Ovary (tissue), 9 donors: ENCODE data around the gene CEP170B. TPM values are rescaled to one million over a fixed set of nuclear protein-coding genes. Genes with fewer than 3 reads are reported as not detected.
"Not testable (repeated sequence)": the region's sequence is repeated elsewhere in the genome, so short reads cannot be mapped to it uniquely, and the experiment has no call there.

Source experiments
- DNase-seq, 5 donors: peaks; one replicate each; pipeline ENCODE4 v3.0.0-alpha.2; 2019 to 2020
- H3K27ac ChIP-seq, 2 donors: fragments of 200-600 bp; one replicate each; pipeline versions ENCODE4 v1.5.1 to v1.8.0; 2019 to 2022
- H3K27me3 ChIP-seq: fragments of 200-600 bp; one replicate; pipeline ENCODE4 v1.8.0; 2022
- H3K36me3 ChIP-seq: fragments of 200-600 bp; sonication (generic); one replicate; pipeline ENCODE4 v1.5.1; 2019
- H3K4me1 ChIP-seq: one replicate; pipeline ENCODE4 v1.8.1; 2013; ENCODE audit warnings: mild to moderate bottlenecking, moderate library complexity; ENCODE audit not compliant: insufficient read depth
- H3K4me3 ChIP-seq: fragments of 200-600 bp; sonication (generic); one replicate; pipeline ENCODE4 v1.5.1; 2017
- H3K9me3 ChIP-seq, 2 donors: fragments of 200-600 bp in 1 of 2; sonication (generic) in 1 of 2; one replicate each; pipeline versions ENCODE4 v1.5.1 to v1.8.1; 2013 to 2019; ENCODE audit warnings: mild to moderate bottlenecking in 1 of 2, moderate library complexity in 1 of 2
- EP300 ChIP-seq: sonication (generic); formaldehyde crosslinking; IDR thresholded peaks from one replicate; pipeline ENCODE4 v1.6.1; 2017; ENCODE audit warnings: antibody characterized with exemption
- POLR2A ChIP-seq: fragments of 450-650 bp; IDR thresholded peaks from one replicate; pipeline ENCODE4 v1.6.1; 2017; ENCODE audit warnings: antibody characterized with exemption, mild to moderate bottlenecking, moderate library complexity
- WGBS, 3 donors: extraction: QIAGEN DNeasy Blood & Tissue Kit in 1 of 3; methylation state at CpG; one replicate each; pipeline versions ENCODE4 v1.1.5 to v1.1.7; 2013 to 2017; 5-methylcytosine and 5-hydroxymethylcytosine counted together
- intact Hi-C, 4 donors: fragments of 100-400 bp; cut with DNase I; formaldehyde crosslinking; loops; one replicate each; pipeline versions ENCODE4 v1.11.0 to v1.15.1; 2022 to 2023
- polyA plus RNA-seq, 2 donors: library from polyadenylated mRNA; stranded (reverse); fragments of 200-250 nt in 1 of 2; fragments of 350-450 nt in 1 of 2; fragmentation: Illumina TruSeq in 1 of 2; extraction: RNeasy Lipid Tissue Mini Kit (QIAGEN cat#74804) in 1 of 2; gene quantifications; one replicate each; pipeline ENCODE4 v1.2.3, GENCODE V29; 2013 to 2014
- total RNA-seq, 7 donors: library from RNA; depleted of rRNA in 2 of 7; stranded (reverse); fragments of >200 nt in 2 of 7; fragmentation: NEBNext Ultra II Directional in 3 of 7; extraction: Animal tissue kit (Norgen Biotek cat#: 25700) in 3 of 7; gene quantifications; one replicate each; pipeline versions ENCODE4 v1.1.0 to v1.2.4, GENCODE V29; 2016 to 2023
- TF ChIP-seq, protein P1 (sequence below), 3 donors: fragments of 450-650 bp in 2 of 3; fragments of 200-600 bp in 1 of 3; IDR thresholded peaks; one replicate each; pipeline versions ENCODE4 v1.5.1 to v1.8.0; 2016 to 2022; ENCODE audit warnings: antibody characterized with exemption in 3 of 3, mild to moderate bottlenecking in 1 of 3
- donor health status: DM: no; HTN: no; CAD: no; lungs with moderate emphysema.
- donor health status: DM: no; HTN: no; CAD: no.
- donor health status: Bipolar disorder and iron deficiency.
- donor health status: DM: yes; HTN: yes; CAD: no.
- donor health status: DM: no; HTN: no; CAD: no.
- donor health status: DM: yes; HTN: yes; CAD: no.

Gene CEP170B
- total and polyA plus RNA-seq, 9 donors = 1.9 to 22.7 (median 9.9) TPM

DNA sequence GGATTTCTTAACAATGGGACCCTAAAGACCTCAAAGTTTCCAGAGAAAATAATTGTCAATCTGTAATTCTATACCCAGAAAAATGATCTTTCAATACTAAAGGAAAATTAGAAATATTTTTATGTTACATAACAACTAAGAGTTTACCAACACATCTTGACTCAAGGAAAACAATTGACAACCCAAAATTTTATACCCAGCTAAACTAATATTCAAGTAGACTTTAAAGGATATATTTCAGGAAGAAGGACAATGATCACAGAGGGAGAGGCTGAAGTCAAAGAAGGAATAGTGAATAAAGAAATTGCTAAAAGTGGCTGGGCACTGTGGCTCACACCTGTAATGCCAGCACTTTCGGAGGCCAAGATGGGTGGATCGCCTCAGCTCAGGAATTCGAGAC, 47.0 kb downstream of the CEP170B start:
- DNase-seq = no peak
- no peak overlapping the region for H3K4me3 ChIP-seq
- H3K9me3 ChIP-seq = peaks cover 0 to 7% of the 10 kb centered on the region in 2 donors
- WGBS, 3 donors = 84 to 92% (median 91%) methylated on average over 3 of the region's 3 CpGs
- TF ChIP-seq, protein P1, sequence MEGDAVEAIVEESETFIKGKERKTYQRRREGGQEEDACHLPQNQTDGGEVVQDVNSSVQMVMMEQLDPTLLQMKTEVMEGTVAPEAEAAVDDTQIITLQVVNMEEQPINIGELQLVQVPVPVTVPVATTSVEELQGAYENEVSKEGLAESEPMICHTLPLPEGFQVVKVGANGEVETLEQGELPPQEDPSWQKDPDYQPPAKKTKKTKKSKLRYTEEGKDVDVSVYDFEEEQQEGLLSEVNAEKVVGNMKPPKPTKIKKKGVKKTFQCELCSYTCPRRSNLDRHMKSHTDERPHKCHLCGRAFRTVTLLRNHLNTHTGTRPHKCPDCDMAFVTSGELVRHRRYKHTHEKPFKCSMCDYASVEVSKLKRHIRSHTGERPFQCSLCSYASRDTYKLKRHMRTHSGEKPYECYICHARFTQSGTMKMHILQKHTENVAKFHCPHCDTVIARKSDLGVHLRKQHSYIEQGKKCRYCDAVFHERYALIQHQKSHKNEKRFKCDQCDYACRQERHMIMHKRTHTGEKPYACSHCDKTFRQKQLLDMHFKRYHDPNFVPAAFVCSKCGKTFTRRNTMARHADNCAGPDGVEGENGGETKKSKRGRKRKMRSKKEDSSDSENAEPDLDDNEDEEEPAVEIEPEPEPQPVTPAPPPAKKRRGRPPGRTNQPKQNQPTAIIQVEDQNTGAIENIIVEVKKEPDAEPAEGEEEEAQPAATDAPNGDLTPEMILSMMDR (IDR thresholded peaks at IDR 0.05) = no peak
- TF ChIP-seq POLR2A = no peak
- no peak for TF ChIP-seq EP300
- H3K27ac ChIP-seq = no peak overlapping the region
- intact Hi-C loops = no loop called here
- H3K4me1 ChIP-seq = no peaks in the 10 kb centered on the region
- H3K27me3 ChIP-seq = no peaks in the 10 kb centered on the region
- H3K36me3 ChIP-seq = no peaks in the 10 kb centered on the region

DNA sequence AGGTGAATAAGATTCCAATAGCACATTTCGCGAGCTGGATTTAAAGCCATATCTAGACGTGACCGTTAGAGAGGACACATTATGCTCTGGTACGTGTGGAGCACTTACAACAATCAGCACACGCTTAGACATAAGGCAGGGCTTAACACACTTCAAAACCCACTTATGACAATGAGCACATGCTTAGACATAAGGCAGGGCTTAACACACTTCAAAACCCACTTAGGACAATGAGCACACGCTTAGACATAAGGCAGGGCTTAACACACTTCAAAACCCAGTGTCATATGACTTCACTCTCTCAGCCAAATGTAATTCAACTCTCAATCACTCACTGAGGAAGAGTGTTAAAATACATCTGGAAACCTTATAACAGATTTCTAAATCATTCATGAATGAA, 48.4 kb downstream of the CEP170B start:
- no peak overlapping the region for H3K4me3 ChIP-seq
- WGBS, 3 donors = 88 to 92% (median 92%) methylated on average over 7 of the region's 7 CpGs
- H3K9me3 ChIP-seq = peaks cover 0 to 7% of the 10 kb centered on the region in 2 donors
- intact Hi-C loops = no loop called here
- TF ChIP-seq POLR2A = no peak
- TF ChIP-seq EP300 = no peak
- TF ChIP-seq, protein P1 (IDR thresholded peaks at IDR 0.05) = no peak
- DNase-seq = no peak
- H3K4me1 ChIP-seq = no peaks in the 10 kb centered on the region
- H3K27ac ChIP-seq = no peak overlapping the region
- H3K27me3 ChIP-seq = no peaks in the 10 kb centered on the region
- H3K36me3 ChIP-seq = no peaks in the 10 kb centered on the region

DNA sequence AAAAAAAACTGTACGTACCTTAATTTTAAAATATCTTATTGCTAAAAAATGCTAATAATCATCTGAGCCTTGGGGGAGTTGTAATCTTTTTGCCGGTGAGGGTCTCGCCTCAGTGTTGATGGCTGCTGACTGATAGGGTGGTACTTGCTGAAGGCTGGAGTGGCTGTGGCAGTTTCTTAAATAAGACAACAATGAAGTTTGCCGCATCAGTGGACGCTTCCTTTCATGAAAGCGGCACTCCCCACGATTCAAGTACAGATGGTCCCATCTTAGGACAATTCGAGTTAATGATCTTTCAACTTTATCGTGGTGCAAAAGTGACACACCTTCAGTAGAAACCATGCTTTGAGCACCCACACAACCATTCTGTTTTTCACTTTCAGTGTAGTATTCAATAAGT, 52.0 kb downstream of the CEP170B start:
- H3K36me3 ChIP-seq = no peaks in the 10 kb centered on the region
- 82 to 86% (median 86%) methylated on average over 9 of the region's 9 CpGs for WGBS, 3 donors
- H3K4me1 ChIP-seq = no peaks in the 10 kb centered on the region
- H3K27ac ChIP-seq = no peak overlapping the region
- intact Hi-C loops = no loop called here
- no peak for DNase-seq
- TF ChIP-seq, protein P1 (IDR thresholded peaks at IDR 0.05) = no peak
- TF ChIP-seq POLR2A (no peak), EP300 (no peak)
- no peaks in the 10 kb centered on the region for H3K27me3 ChIP-seq
- H3K9me3 ChIP-seq = peaks cover 0 to 3% of the 10 kb centered on the region in 2 donors
- H3K4me3 ChIP-seq = no peak overlapping the region

DNA sequence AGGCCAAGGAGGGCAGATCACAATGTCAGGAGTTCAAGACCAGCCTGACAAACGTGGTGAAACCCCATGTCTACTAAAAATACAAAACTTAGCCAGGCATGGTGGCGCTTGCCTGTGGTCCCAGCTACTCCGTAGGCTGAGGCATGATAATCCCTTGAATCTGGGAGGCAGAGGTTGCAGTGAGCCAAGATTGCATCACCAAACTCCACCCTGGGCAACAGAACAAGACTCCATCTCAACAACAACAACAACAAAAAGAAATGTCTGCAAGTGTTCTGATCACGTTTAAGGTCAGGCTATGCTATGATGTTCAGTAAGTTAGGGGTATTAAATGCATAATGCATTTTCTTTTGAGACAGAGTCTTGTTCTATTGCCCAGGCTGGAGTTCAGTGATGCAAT, 52.9 kb downstream of the CEP170B start:
- intact Hi-C loops = no loop called here
- no peaks in the 10 kb centered on the region for H3K4me1 ChIP-seq
- no peaks in the 10 kb centered on the region for H3K27me3 ChIP-seq
- no peak overlapping the region for H3K27ac ChIP-seq
- no peak for TF ChIP-seq POLR2A
- TF ChIP-seq EP300 = no peak
- TF ChIP-seq, protein P1 (IDR thresholded peaks at IDR 0.05) = no peak
- 67 to 72% (median 68%) methylated on average over 4 of the region's 4 CpGs for WGBS, 3 donors
- DNase-seq = no peak
- no peaks in the 10 kb centered on the region for H3K9me3 ChIP-seq
- H3K36me3 ChIP-seq = no peaks in the 10 kb centered on the region
- H3K4me3 ChIP-seq = no peak overlapping the region

DNA sequence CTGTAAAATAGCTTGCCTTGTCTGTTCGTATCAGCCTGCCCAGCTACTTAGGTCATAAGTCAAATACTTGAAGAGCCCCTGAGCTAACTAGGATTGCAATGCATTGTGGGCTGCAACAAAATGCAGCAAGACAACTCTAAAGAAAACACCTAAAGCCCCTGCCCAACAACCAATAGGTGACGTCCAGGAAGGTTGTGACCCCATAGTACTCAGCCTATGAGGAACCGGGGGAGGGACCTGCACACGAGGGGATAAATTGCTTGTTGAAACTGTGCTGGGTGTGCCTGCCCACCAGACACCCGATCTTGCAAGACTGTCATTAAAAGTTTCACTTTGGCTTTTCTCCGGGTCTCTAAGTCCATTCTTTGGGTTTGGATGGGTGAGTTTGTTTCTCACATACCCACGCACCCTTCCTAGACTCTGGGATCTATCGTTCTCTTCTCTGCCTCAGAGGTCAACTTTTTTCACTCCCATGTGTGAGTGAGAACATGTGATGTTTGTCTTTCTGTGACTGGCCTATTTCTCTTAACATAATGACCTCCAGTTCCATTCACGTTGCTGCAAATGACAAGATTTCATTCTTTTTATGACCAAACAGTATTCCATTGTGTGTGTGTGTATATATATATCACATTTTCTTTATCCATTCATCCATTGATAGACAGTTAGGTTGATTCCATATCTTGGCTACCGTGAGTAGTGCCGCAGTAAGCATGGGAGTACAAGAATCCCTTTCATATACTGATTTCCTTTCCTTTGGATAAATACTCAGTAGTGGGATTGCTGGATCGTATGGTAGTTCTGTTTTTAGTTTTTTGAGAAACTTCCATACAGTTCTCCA, 54.3 kb downstream of the CEP170B start:
- H3K27me3 ChIP-seq, H3K9me3 ChIP-seq, DNase-seq, H3K4me1 ChIP-seq, H3K36me3 ChIP-seq, H3K4me3 ChIP-seq, H3K27ac ChIP-seq, intact Hi-C loops: not testable (repeated sequence)
- WGBS, 3 donors = 65 to 67% (median 67%) methylated on average over 12 of the region's 12 CpGs
